Coronary artery (tissue), 2 donors: ENCODE results near the gene TASP1.
"Not testable (repeated sequence)": the region's sequence is repeated elsewhere in the genome, so short reads cannot be mapped to it uniquely, and the experiment has no call there.

Experiments
- DNase-seq: peaks from one replicate; pipeline ENCODE4 v3.0.0-alpha.2; 2017; ENCODE audit warnings: low spot score
- H3K27ac ChIP-seq, 2 donors: fragments of 200-600 bp; sonication (generic); one replicate each; pipeline ENCODE4 v1.5.1; 2016 to 2019
- H3K4me3 ChIP-seq: fragments of 200-600 bp; sonication (generic); 2 replicates; pipeline ENCODE4 v1.5.1; 2016; ENCODE audit warnings: mild to moderate bottlenecking, moderate library complexity
- TF ChIP-seq, protein P1 (sequence below): fragments of 200-600 bp; sonication (generic); IDR thresholded peaks from one replicate; pipeline ENCODE4 v1.5.1; 2019; ENCODE audit warnings: antibody characterized with exemption

The TASP1 gene

GRCh38 chr20:13648291-13649228 lies 9.8 kb upstream of the TASP1 start:
- Histone ChIP-seq H3K27ac (no peak overlapping the region), H3K4me3 (no peak overlapping the region)
- TF ChIP-seq, protein P1, sequence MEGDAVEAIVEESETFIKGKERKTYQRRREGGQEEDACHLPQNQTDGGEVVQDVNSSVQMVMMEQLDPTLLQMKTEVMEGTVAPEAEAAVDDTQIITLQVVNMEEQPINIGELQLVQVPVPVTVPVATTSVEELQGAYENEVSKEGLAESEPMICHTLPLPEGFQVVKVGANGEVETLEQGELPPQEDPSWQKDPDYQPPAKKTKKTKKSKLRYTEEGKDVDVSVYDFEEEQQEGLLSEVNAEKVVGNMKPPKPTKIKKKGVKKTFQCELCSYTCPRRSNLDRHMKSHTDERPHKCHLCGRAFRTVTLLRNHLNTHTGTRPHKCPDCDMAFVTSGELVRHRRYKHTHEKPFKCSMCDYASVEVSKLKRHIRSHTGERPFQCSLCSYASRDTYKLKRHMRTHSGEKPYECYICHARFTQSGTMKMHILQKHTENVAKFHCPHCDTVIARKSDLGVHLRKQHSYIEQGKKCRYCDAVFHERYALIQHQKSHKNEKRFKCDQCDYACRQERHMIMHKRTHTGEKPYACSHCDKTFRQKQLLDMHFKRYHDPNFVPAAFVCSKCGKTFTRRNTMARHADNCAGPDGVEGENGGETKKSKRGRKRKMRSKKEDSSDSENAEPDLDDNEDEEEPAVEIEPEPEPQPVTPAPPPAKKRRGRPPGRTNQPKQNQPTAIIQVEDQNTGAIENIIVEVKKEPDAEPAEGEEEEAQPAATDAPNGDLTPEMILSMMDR = no peak
- DNase-seq = no peak

- no peak overlapping the region for H3K4me3 ChIP-seq
- no peak overlapping the region for H3K27ac ChIP-seq
- TF ChIP-seq, protein P1 = no peak
- no peak for DNase-seq
Measured at GRCh38 chr20:13644010-13644409, 5.3 kb upstream of the TASP1 start.

- peak overlapping the region in 1 of 2 donors; percentile 82 for H3K27ac ChIP-seq
- TF ChIP-seq, protein P1 = no peak
- DNase-seq = no peak
- H3K4me3 ChIP-seq = peak overlapping the region; percentile 89
Measured at GRCh38 chr20:13639150-13639497, 392 bp upstream of the TASP1 start.

DNA sequence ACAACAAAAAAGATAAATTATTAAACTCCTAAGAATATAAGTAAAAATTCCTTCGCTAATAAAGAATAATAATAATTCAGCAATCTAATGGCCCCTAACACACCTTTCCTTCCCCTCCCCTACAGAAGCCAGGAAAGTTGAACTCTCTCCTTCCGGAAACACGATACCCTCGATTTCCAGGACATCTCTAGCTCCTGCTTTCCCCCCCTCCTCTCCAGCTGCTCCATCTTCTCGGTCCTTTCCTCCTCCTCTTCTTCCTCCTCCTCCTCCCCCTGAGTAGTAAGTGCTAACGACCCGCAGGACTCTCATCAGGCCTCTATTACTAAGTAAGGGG lies 603 bp downstream of the TASP1 start:
- TF ChIP-seq, protein P1 = no peak
- Histone ChIP-seq H3K27ac (peak overlapping the region; percentile 77 to 82), H3K4me3 (peak overlapping the region; percentile 89)
- DNase-seq = no peak

- TF ChIP-seq, protein P1 = no peak
- DNase-seq = no peak
Measured at GRCh38 chr20:13632431-13632830, 6.3 kb downstream of the TASP1 start.

GRCh38 chr20:13627525-13627924 lies 11.2 kb downstream of the TASP1 start:
- H3K27ac ChIP-seq, H3K4me3 ChIP-seq, DNase-seq: not testable (repeated sequence)

More at GRCh38 chr20:13632431-13632830, 6.3 kb downstream of the TASP1 start:
- no peak overlapping the region for H3K4me3 ChIP-seq
- H3K27ac ChIP-seq = no peak overlapping the region

- Histone ChIP-seq H3K4me3 (no peak overlapping the region), H3K27ac (no peak overlapping the region)
- TF ChIP-seq, protein P1 = no peak
- no peak for DNase-seq
Measured at GRCh38 chr20:13626724-13627123, 12.0 kb downstream of the TASP1 start.
